GM19099 (cell line): ENCODE data around the gene ITFG1.

ENCODE experiments used
- POLR2A ChIP-seq: IDR thresholded peaks from 3 replicates; pipeline ENCODE4 v1.6.1; 2011; ENCODE audit warnings: low read depth; ENCODE audit not compliant: insufficient read length; ENCODE audit errors: extremely low read depth

Gene ITFG1

GRCh38 chr16:47125757-47126156 lies 335.1 kb downstream of the ITFG1 start:
- TF ChIP-seq POLR2A, result no peak

DNA sequence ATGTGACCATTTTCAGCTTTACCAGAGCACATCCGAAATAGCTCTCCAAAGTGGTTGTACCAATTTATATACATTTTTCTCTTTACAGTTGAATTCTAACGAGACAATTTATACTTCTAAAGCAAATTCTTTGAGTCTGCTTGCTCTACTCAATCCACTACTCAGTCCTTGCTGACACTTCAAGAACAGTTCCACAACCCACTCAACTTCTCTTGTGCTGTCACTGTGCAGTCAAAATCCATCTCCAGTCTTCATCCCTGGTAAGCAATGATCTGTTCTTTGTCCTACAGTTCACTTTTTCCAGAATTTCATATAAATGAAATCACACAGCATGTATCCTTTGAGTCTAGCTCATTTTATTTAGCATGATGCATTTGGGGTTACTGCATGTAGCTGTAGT lies 347.7 kb downstream of the ITFG1 start:
- no peak for TF ChIP-seq POLR2A

DNA sequence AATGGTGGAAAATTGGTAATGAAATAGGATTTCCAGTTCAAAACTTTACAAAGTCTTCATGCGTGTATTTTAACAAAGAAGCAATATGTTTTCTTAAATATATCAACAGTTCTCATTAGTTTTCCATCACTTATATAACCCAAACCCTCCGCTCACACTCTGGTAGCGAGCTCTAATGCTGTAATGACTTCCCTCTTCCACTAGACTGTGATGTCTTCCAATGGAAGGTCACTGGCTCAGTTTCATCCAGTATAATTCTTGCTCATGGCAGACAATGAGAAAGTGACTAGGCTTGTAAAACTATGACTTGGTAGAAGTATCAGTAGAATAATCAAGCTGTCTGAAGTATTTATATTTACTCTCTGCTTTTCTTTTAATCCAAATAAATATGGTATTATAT lies 349.9 kb downstream of the ITFG1 start:
- TF ChIP-seq POLR2A, result no peak

DNA sequence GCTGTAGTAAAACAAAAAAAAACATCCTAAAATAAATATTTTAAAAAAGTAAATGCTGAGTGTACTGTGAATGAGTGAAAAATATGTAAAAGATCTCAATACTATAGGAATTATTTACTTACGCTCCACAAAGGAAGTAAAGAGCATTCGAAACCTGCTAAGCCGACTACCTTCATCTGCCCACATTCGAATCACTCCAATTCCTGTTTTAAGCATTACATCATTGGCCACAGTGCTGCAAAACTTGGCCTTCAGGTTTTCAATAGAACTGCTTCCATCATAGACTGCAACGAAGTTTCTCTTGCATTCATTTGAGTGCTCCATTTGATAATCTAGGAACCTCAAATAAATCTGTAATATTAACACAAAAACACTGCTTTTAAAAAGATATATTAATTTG lies 351.5 kb downstream of the ITFG1 start:
- TF ChIP-seq POLR2A, result no peak
